GM19467 (cell line): Measurements from ENCODE around the gene TNFAIP2.

Source experiments
- ATAC-seq: cut with Tn5 transposase; IDR thresholded peaks from one replicate; pipeline ENCODE4 v1.9.1; 2021; ENCODE audit warnings: mild to moderate bottlenecking, moderate library complexity; ENCODE audit not compliant: unreplicated experiment

The TNFAIP2 gene

DNA sequence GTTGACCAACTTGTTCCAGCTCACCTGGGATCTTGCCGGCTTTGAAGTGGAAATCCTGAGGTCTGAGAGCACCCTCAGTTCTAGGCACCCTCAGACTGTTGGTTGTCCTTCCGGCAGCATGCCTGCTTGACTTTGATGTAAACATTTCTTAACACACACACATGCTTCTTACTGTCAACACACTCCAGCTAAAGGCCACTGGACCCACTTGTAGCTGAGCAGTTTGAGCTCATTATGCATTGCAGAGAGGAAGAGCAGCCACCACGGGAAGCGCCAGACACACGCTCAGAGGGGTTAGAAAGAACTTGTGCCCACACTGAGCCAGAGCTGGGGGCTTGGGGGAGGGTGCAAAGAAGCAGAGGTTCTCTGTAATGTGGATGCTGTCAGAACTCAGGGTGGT lies 55.8 kb downstream of the TNFAIP2 start:
- ATAC-seq = no peak

- no peak for ATAC-seq
Measured at GRCh38 chr14:103180331-103180730, 57.1 kb downstream of the TNFAIP2 start.

DNA sequence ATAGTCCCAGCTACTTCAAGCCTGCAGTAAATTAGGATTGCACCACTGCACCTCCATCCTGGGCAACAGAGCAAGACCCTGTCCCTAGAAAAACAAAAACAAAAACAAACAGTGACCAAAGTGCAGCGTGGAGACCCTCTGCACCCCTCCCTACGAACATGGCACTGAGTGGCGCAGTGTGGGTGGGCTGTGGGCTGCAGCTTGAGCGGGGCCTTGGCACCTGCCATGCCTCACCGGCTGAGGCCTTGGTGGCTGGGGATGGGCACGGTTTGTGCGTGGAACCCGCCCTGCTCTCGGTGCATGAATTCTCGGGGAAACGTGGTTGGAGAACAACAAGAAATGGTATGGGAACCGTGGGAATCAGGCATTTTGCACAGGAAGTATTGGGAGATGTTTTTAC lies 60.8 kb downstream of the TNFAIP2 start:
- ATAC-seq = no peak

GRCh38 chr14:103185051-103186029 lies 62.1 kb downstream of the TNFAIP2 start:
- ATAC-seq = no peak

DNA sequence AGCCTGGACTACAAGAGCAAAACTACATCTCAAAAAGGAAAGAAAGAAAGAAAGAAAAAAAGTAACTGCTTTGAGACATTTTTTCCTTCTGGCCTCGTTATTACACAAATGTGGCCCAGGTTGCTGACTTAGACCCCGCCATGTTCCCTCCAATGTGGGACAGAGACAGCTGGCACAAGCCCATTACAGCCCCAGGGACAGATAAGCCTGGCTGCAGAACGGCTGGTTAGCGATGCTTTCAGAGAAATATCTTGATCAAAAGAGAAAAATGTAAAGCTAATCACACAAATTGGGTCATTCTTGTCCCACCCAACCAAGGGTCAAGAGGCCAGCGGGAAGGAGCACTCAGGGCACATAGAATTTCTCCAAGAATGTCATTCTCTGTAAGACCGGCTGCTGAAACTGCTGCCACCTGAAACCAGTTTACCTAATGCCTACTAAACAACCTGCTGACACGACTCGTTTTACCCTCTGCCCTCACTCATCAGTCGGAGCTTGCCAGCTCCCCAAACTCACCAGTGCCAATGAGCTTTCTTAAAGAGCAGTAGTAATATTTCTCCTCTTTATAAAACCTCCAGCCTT lies 63.1 kb downstream of the TNFAIP2 start:
- no peak for ATAC-seq
